ENCODE results near the gene CACNA1G. TPM values are rescaled to one million over a fixed set of nuclear protein-coding genes. Genes with fewer than 3 reads are reported as not detected.
A peak's percentile ranks its signal among the peaks of the same experiment; 100 is the strongest.

The CACNA1G gene
- total and polyA plus RNA-seq, 7 donors = 0.02 to 0.24 (median 0.04) TPM; not detected in 2

- intact Hi-C loops (cut with DNase I) = loop anchor here in 1 of 2 donors (5.0 kb wide), 1 partner anchor 50 kb away; no protein-coding TSS in a partner anchor
- Histone ChIP-seq H3K4me1 (peaks cover 10% of the 10 kb centered on the region), H3K36me3 (ENCODE audit: insufficient read depth in 1 of 2, low read depth in 1 of 2) (no peaks in the 10 kb centered on the region), H3K27me3 (ENCODE audit: insufficient read depth in 3 of 3, low read length in 2 of 3) (peaks cover 0 to 65% (median 20%) of the 10 kb centered on the region in 3 donors), H3K4me3 (no peak overlapping the region), H3K9me3 (no peaks in the 10 kb centered on the region), H3K27ac (no peak overlapping the region)
- TF ChIP-seq, protein P1, sequence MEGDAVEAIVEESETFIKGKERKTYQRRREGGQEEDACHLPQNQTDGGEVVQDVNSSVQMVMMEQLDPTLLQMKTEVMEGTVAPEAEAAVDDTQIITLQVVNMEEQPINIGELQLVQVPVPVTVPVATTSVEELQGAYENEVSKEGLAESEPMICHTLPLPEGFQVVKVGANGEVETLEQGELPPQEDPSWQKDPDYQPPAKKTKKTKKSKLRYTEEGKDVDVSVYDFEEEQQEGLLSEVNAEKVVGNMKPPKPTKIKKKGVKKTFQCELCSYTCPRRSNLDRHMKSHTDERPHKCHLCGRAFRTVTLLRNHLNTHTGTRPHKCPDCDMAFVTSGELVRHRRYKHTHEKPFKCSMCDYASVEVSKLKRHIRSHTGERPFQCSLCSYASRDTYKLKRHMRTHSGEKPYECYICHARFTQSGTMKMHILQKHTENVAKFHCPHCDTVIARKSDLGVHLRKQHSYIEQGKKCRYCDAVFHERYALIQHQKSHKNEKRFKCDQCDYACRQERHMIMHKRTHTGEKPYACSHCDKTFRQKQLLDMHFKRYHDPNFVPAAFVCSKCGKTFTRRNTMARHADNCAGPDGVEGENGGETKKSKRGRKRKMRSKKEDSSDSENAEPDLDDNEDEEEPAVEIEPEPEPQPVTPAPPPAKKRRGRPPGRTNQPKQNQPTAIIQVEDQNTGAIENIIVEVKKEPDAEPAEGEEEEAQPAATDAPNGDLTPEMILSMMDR (IDR thresholded peaks at IDR 0.05) = no peak
- no peak for DNase-seq
- 83 to 84% (median 84%) methylated on average over 9 of the region's 9 CpGs for WGBS, 3 donors
- no peak for ATAC-seq
Observed at GRCh38 chr17:50631908-50632571, 71.5 kb downstream of the CACNA1G start.

GRCh38 chr17:50632637-50633036, 72.1 kb downstream of the CACNA1G start:
- no peaks in the 10 kb centered on the region for H3K9me3 ChIP-seq
- WGBS, 3 donors = 86 to 88% (median 87%) methylated on average over 5 of the region's 5 CpGs
- ATAC-seq = no peak
- TF ChIP-seq, protein P1 (IDR thresholded peaks at IDR 0.05) = no peak
- intact Hi-C loops (cut with DNase I) = loop anchor here in 1 of 2 donors (5.0 kb wide), 1 partner anchor 50 kb away; no protein-coding TSS in a partner anchor
- DNase-seq = no peak
- no peak overlapping the region for H3K4me3 ChIP-seq
- no peak overlapping the region for H3K27ac ChIP-seq
- H3K36me3 ChIP-seq (ENCODE audit: insufficient read depth in 1 of 2, low read depth in 1 of 2) = no peaks in the 10 kb centered on the region
- H3K27me3 ChIP-seq (ENCODE audit: insufficient read depth in 3 of 3, low read length in 2 of 3) = peaks cover 0 to 63% (median 23%) of the 10 kb centered on the region in 3 donors
- H3K4me1 ChIP-seq = peaks cover 10% of the 10 kb centered on the region

DNA sequence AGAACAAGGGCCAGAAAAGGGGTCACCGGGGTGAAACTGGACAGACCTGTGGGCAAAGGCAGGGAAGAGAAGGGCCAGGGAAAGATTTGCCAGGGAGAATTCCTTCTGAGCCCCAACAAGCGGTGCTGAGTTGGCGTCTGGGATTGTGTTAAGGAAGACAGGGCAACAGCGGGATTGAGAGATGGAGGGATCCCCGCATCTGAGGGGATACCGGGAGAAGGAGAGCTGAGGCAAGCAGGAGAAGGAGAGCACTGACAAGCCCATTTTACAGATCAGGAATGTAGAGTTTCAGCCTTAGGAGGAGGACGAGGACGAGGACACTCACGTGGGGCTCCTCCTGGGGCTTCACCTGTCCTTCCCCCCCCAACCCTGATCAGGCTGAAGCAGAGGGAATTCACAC, 73.2 kb downstream of the CACNA1G start:
- DNase-seq (no peak), ATAC-seq (no peak)
- Histone ChIP-seq H3K4me1 (peaks cover 11% of the 10 kb centered on the region), H3K4me3 (no peak overlapping the region), H3K9me3 (no peaks in the 10 kb centered on the region), H3K27ac (no peak overlapping the region), H3K27me3 (ENCODE audit: insufficient read depth in 3 of 3, low read length in 2 of 3) (peaks cover 0 to 57% (median 23%) of the 10 kb centered on the region in 3 donors), H3K36me3 (ENCODE audit: insufficient read depth in 1 of 2, low read depth in 1 of 2) (no peaks in the 10 kb centered on the region)
- intact Hi-C loops (cut with DNase I) = loop anchor here in 1 of 2 donors (5.0 kb wide), 1 partner anchor 49 kb away; no protein-coding TSS in a partner anchor
- 90 to 91% (median 91%) methylated on average over 9 of the region's 9 CpGs for WGBS, 3 donors
- TF ChIP-seq, protein P1 (IDR thresholded peaks at IDR 0.05) = no peak

DNA sequence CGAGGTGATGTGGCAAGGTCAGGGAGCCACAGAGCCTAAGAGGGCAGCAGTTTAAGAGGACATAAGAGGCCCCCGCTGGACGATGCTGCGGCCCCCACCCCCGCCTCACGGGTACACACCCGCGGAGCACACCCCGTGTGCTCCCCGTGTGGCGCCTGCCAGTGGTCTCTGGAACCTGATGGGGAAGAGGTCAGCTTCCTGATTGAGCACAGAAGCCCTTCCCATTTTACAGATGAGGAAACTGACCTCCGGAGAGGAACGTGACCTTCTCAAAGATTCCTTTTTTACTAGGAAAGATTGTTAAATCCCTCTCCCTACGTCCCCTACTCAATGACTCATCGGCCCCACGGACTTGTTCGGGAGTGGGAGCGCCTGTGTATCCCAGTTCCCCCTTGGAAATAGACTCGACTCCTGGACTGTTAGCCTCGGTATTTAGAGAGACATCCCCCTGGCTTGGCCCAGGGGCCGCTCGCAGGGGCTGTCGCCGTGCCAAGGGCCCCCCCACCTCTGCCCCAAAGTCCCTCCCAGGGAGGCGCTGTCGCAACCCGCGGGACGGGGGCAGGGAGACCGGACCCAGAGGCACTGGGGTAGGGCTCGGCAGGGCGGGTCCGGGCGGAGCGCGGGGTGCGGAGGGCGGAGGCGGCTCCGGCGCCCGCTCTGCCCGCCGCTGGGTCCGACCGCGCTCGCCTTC, 73.9 kb downstream of the CACNA1G start, which contains the start of gene ABCC3:
Gene ABCC3 (plus strand): TSS at position 658 of the 691 bp plus-strand sequence. CDS start 56 bp downstream, outside the sequence.
- TF ChIP-seq, protein P1 (IDR thresholded peaks at IDR 0.05) = no peak
- DNase-seq (peak; percentile 65 to 67), ATAC-seq (peak; percentile 29 to 47 (median 38))
- 12 to 22% (median 19%) methylated on average over 30 to 48 of the region's 48 CpGs for WGBS, 3 donors
- H3K27me3 ChIP-seq (ENCODE audit: insufficient read depth in 3 of 3, low read length in 2 of 3) = peaks cover 0 to 57% (median 23%) of the 10 kb centered on the region in 3 donors
- H3K36me3 ChIP-seq (ENCODE audit: insufficient read depth in 1 of 2, low read depth in 1 of 2) = no peaks in the 10 kb centered on the region
- intact Hi-C loops (cut with DNase I) = loop anchor here in 1 of 2 donors (5.0 kb wide), 1 partner anchor 48 kb away; no protein-coding TSS in a partner anchor
- H3K4me1 ChIP-seq = peaks cover 18% of the 10 kb centered on the region
- H3K4me3 ChIP-seq = peak within 1 kb of the TSS; percentile 55
- no peaks in the 10 kb centered on the region for H3K9me3 ChIP-seq
- H3K27ac ChIP-seq = no peak within 1 kb of the TSS

Data from psoas muscle (tissue), 8 donors.